ENCODE measurements around the gene DRAP1.

DRAP1 gene

DNA sequence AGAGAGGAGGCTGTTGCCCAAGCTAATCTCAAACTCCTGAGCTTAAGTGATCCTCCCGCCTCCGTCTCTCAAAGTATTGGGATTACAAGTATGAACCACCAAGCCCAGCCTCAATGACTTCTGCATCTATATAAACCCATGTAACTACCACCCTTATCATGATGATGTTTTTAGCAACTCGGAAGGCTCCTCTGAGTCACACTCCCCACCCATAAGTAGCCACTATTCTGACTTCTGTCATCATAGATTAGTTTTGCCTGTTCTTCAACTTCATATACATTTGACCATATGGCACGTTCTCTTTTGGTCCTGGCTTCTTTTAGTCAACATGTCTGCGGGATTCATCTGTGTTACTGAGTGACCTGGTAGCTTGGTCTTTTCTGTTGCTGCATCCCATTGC lies 12.6 kb upstream of the DRAP1 start:
- no peak for DNase-seq

DNA sequence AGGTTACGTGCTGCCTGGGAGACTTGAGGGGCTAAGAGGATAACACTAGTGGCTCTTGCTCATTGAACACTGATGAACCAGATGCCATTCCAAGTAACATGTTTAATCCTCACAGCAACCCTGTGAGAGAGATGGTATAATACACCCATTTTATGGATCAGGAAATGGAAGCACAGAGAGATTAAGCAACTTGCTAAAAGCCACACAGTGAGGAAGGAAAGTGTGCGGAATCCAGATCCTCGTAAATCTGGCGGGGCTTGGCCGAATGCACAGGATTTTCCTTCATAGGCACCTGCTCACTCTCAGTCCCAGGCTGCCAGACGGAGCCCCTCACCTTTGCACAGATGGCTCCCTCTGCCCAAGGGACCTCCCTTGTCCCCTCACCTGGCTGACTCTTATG lies 11.3 kb upstream of the DRAP1 start:
- DNase-seq: no peak

DNA sequence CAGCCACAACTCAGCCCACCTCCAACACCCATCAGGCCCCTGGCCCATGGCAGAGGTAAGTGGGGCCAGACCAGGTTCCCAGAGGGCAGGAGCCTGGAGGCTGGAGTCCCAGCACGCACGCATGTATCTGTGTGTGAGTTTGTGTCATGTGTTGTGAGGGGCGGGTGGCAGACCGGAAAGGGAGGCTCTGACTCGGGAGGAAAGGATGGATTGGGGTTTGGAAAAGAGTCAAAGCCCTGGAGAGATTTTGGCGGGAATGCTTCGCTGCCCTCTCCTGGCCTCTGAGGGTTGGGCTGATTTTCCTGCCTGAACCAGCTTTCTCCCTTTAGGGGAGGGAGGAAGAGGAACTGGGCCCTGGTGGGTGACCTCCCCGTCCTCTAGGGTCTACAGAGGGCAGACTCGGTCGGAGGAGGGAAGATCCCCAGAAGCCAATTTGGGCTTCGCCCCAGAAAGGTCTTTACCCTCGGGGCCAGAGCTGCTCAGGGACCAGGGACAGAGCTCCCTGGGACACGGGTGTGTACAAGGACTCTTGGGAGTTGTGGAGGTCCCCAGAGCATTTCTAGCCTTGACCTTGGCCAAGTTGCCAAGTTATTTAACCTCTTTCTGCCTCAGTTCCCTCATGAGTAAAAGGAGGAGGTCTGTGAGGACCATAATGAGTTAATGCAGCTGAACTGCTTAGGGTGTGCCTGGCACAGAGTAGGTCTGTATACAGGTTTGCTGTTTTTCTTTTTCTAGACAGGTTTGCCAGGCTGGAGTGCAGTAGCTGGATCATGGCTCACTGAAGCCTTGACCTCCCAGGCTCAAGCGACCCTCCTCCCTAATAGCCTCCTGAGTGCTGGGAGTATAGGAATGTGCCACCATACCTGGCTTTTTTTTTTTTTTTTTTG lies 7.3 kb upstream of the DRAP1 start:
- DNase-seq: no peak

DNA sequence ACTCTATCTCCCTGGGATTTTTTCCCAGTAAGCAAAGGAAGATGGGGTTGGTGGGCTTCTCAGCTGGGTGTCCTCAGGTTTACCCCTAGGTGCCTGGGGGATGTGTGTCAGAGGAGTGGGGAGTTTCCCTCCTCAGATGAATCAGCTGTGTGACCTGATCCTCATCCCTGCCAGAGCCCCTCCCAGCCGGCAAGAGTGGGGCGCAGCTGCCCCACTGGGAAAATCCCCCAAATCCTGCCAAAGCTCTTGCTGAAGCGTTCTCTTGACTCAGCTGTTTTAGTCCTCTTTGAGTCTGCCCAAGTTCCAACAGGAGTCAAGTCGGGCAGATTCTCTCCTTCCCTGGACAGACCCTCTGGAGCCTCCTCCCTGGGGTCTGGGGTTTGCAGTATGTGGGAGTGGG lies 6.4 kb upstream of the DRAP1 start:
- no peak for DNase-seq

DNA sequence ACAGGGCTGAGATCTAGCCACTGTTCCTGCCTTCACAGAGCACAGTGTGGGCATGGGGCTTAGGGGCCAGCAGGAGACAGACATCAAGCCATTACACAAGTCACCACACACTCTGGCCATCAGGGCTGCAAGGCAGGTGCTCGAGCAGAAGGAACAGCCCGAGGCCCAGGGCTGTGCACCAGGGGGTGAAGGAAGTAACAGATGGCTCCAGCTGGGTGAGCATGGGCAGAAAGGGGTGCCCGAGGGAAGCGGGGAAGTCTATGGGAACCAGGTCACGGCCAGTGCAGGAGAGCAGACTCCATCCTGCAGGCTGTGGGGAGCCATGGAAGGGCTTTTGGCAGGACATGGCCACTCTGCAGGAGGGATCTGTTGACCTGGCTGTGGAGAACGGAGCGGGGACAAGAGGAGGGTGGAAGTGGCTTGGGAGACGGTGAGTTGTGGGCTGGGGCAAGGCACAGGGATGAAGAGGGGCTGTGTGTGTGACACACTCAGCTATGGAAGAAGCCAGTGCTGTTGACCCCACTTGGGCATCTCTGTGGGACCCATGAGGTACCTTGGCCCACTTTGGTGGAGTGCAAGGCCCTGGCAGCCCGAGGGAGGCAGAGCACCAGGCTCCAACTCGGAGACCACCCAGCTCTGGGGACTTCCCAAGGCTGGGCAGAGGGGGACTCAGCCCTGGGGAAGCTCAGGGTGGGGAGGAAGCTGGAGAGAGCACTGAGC lies 4.0 kb upstream of the DRAP1 start:
- DNase-seq: no peak

DNA sequence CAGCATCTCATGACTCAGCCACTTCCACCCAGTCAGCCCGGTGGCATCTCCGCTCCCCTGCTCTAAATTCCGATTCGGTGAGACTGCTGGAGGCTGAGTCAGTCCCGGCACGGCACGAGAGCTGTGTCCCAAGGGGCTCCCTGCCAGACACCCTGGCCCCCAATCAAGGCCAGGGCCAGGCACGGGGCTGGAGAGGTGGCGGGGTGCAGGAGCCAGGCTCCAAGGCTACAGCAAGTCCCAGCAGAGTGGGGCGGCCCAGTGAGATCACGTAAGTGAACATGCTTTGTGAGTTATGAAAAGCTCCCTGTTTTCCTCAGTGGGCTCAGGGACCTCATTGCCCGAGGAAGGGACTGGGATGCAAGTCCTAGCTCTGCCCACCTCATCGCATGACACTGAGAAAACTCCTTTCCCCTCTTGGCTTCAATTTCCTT lies 3.4 kb upstream of the DRAP1 start:
- no peak for DNase-seq

DNA sequence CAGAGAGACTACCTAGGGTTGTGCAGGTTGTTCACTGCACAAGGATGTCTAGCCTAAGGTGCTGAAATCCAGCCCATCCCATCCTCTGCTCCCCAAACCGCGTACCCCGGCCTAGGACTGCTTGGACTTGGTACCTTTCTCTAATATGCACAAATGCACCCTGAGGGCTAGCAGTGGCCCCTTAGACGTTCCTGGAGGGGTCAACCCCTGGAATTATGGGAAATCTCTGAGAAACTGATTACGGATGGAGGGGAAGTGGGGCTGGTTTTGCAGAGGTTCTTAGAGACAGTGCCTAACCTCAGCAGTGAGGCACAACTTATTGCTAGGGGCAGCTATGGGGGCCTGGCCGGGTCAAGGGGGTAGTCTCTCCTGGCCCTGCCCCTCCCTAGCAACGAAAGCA lies 2.8 kb upstream of the DRAP1 start:
- DNase-seq: no peak

DNA sequence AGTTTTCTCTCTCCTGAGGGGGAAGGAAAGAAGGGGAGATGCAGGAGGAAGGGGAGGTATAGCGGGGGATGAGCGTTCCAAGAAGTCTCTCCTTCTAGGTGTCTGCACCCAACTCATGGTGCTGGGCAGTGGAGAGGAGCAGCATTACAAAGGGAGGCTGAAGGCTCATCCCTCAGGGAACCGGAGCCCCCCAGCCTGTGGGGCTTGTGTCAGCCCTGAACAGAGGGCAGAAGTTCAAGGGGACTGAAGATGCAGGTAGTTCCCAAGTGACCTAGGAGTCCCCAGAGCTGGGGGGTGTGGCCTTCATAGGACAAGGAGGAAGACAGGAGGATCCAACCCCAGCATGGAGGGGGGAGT lies 2.2 kb upstream of the DRAP1 start:
- DNase-seq: no peak

DNA sequence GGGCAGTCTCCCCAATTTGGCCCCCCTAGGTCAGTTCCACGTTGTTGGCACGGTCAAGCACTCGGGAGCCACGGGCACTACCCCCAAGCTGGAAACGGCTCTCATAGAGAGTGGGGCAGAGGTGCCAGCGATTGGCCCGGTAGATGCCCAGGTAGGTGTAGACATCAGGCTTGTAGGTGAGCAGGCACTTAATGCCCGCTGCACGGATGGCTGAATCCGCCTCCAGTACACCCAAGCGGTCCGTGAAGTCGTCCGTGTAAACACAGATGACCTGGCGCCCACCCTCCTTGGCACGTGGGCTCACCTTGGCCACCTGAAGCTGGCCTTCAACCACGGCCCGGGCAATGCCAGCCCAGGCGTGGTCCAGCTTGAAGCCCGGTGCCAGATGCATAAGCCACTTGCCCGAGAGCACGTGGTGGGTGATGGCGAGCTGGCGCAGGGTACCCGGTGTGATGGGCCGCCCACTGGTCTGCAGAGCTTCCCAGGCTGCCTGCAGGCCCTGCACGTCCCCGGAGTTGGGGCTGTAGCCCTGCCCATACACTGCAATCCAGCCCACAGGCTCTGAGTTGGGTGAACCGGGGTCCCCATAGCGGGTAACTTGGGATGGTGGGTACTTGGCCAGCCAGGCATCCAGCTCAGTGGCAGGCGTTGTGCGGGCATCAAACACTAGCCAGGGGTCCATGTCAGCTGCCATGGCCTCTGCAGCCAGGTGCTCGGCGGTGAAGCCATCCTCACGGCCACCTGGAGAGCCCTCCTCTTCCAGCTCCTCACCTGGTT lies 1.6 kb upstream of the DRAP1 start:
- DNase-seq: no peak

DNA sequence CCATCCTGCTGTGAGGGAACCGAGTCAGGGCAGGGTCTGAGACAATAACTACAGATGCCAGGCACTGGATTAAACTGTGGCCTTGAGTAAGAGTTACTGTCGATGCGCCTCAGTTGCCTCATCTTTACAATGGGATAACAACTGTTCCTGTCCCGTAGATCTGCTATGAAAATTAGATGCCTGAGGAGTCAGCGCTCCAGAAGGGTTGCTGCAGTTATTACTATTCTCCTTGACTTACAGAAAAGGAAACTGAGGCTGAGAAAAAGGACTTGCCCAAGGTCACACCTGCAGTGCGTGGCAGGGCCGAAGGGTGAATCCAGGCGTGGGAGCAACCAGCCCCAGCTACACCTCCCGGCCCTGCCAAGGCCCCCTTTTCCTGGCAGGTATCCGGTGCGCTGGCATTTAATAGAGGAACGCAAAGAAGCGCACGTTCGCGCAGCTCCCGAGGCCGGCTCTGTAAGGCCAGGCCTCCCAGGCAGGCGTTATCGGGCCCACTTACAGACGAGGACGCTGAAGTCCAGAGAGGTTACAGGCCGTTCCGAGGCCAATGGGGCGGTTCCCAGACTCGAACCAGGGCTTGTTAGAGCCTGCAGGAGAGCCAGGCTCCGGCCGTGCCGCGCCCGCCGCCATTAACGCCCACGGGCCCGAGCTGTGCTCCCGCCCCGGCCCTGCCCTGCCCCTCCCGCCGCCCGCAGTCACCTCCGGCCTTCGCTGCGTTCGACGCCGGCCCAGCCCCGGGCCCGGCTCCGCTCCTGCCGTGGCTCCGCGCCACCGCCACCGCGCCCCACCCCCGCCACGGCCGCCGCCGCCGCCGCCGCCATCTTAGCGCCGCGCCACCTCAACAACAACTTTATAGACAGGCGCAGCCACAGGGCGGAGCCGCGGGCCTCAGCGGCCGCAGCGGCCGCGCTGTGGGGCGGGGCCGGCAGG lies 750 bp upstream of the DRAP1 start, which contains the start of gene C11orf68:
C11orf68 (minus strand) TSS at position 852 of the 930 bp plus-strand sequence; CDS start at position 821, 31 bp downstream.
- DNase-seq: no peak

DNA sequence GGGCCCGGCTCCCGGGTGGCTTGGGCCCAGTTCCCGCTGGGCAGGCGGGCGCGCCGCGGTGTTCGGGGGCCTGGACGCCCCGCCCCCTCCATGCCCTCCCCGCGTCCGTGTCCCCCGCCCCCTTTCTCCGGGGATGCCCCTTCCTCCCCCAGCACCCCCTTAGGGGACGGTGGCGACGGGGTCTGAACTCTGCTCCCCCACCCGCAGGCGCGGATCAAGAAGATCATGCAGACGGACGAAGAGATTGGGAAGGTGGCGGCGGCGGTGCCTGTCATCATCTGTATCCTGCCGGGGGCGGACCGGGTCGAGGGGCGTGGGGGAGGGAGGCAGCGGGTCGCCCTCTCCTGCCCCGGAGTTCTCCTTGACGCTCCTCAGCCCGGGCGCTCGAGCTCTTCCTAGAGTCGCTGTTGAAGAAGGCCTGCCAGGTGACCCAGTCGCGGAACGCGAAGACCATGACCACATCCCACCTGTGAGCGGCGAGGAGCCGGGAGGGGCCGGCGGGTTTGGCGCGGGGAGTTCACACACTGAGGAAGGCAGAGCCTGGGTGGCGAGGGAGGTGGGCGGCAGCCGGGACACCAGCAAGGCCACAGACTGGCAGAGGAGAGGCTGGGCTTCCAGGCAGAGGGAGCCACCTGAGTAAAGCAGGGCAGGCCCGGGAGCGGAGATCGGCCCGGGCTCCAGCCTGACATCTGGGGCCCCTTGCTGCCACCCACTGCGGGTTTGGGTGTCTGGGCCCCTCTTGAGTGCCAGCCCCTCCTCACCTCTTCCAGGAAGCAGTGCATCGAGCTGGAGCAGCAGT lies 546 bp downstream of the DRAP1 start:
- DNase-seq: peak; percentile 66 to 68

DNA sequence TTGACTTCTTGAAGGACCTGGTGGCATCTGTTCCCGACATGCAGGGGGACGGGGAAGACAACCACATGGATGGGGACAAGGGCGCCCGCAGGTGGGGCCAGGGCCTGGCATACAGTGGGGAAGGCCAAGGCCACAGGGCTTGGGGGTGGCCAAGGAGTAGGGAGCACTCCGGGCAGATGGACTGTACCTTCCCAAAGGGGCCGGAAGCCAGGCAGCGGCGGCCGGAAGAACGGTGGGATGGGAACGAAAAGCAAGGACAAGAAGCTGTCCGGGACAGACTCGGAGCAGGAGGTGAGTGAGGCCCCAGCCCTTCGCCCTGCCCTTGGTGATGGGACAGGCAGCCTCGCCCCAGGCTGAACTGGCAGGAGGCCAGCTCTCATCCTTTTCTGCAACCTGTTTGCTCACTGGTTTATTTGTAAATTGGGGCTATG lies 1.2 kb downstream of the DRAP1 start:
- DNase-seq: no peak

DNA sequence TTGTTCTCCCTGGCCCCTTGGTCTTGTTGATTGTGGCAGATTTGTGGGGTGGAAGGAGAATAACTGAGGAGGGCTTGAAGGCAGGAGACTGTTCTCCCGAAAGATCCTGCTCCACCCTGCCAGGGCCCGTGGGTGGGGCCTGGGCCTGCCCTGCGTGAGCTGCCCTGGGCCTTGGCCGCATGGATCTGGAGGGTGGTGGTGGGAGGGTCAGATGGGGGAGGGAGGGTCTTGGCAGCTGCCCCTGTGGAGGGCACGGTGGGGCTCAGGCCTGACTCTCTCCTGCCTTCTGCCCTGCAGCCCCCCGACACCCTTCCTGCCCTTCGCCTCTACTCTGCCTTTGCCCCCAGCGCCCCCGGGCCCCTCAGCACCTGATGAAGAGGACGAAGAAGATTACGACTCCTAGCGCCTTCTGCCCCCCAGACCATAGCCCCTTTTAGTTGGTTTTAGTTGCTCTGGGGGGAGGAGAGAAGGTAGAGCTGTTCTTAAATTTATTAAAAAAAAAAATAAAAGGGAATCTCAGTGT lies 1.9 kb downstream of the DRAP1 start:
- DNase-seq: no peak

DNA sequence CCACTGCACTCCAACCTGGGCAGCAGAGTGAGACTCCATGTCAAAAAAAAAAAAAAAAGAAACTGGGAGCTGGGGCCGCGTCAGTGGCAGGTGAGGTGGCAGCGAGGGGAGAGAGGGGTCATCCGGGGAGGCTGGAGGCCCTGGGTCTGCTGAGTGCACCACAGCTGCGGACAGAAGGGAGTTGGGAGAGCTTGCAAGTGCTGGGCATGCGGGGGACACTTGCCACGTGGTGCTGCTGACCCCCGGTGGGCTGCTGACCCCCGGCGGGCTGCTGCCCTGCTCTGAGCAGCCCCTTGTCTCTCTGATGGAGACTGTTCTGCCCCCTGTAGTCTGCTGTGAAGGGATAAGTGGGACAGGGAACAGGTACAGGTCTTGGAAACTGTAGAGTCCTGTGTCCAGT lies 2.6 kb downstream of the DRAP1 start:
- DNase-seq: no peak

DNA sequence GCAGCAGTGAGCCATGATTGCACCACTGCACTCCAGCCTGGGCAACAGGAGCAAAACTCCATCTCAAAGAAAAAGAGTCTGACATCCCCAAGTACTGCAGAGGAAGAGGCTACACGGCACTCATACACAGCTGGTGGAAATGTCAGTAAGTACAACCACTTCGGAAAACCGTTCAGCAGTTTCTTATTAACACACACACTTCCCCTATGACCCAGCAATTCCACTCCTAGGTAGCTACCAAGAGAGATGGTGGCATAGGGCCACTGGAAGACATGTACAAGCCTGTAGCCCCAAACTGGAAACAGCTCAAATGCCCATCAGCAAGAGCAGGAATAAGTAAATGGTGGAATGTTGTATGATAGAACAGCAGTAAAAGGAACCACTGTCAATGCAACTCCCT lies 3.3 kb downstream of the DRAP1 start:
- DNase-seq: no peak

DNA sequence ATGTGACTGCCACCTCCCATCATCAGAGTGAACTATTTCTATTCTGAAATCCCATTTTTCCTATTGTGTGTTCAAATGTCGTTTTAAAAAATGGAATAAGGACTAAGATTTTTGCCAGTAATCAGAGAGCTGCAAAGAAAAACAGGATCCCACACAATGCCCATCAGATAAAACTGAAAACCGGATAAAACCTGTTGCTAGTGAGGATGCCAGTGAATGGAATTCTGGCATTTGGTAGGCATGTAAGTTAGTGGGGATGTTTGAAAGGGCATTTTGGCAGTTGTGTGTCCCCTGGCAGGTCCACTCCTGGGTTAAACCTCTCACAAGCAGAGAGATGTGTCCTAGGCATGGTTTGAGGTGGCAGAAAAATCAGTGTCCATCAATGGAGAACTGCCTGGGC lies 6.2 kb downstream of the DRAP1 start:
- no peak for DNase-seq

DNA sequence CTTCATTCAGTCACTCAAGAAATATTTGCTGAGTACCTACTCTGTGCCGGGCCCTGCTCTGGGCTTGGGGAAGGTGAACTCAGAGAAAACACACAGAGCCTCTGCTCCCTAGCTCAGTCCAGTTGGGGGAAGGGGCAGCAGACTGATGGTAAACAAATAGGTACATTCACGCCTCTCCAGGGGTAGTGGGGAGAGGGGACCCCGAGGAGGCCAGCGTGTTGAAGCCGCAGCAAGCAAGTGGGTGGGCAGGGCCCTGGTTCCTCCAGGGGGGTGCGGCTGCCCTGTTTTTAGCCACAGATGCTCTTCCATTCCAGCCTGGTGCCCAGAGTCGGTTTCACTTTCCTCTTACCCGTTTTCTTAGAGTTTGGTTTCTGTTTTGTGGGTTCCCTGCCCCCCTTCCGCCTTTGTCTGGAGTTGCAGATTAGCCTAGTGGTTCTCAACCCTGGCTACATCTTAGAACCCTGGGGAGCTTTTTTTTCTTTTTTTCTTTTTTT lies 8.7 kb downstream of the DRAP1 start:
- DNase-seq: peak; percentile 71 to 77

DNA sequence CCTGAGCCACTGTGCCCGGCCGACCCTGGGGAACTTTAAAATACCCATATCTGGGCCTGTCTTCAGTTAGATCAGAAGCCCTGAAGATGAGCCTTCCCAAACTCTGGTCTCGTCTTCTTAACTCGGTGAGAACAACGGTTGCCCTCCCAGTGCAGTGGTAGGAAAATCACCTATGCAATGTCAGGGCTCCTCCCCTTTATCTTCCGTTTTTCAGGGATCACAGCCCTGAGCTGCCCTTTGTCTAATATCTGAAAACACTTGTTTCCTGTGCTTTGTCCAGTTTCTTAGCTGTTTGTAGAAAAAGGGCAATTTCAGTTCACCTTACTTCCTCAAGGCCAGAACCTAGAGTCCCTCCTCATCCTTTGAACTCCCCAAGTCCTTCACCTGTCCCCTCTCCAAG lies 9.4 kb downstream of the DRAP1 start:
- DNase-seq: no peak

DNA sequence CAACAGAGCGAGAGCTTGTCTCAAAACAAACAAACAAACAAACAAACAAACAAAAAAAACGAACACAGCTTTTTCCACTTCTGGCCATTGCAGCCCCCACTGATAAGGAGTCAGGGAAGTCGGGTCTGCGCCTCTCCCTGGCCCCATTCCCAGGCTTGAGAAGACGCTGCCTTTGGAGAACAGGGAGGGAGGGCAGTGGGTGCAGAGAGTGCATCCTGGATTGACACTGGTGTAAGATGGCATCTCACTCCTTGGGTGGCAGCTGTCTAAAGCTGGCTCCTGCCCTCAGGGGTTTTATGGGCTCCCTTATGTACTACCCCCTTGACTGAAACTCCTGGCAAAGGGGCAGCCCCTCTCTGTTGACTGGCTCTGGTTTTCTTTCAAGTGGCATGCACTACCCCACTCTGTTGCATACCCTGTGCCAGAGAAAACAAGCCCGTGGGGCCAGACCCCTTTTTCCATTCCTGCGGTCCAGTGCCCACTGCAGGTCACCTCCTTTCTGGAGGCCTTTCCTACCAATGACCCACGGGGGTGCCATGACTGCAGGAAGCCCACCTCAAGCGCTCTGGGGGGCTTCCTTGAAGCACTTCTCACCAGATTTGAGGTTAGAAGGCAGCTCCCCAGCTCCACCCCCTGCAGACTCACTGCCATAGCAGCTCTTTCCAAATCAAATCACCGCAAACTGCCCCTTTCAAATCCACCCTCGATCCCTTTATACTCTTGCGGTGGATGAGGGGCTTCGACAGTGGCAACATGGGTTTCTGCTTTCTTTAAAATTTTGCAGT lies 12.7 kb downstream of the DRAP1 start:
- no peak for DNase-seq

DNA sequence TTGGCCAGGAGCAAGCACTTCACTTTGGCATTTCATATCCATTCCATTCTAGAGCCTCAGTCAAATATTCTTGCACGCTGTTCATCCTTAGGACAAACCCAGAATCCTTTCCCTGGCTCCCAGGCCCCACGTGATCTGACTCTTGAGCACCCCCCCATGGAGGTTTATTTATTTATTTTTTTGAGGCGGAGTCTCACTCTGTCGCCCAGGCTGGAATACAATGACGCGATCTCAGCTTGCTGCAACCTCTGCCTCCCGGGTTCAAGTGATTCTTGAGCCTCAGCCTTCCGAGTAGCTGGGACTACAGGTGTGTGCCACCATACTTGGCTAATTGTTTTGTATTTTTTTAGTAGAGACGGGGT lies 13.3 kb downstream of the DRAP1 start:
- DNase-seq: no peak
